Esophagus squamous epithelium (tissue), 4 donors: Measurements from ENCODE around the gene FBXO11.

Experiments
- CTCF ChIP-seq, 6 experiments: fragments of 450-650 bp in 4 of 6; fragments of 200-600 bp in 2 of 6; sonication (generic) in 2 of 6; IDR thresholded peaks; one replicate each; pipeline ENCODE4 v1.5.1; 2016 to 2019; ENCODE audit warnings: antibody characterized with exemption in 6 of 6, mild to moderate bottlenecking in 4 of 6, moderate library complexity in 4 of 6
- POLR2A ChIP-seq, 4 donors: fragments of 450-650 bp; IDR thresholded peaks; one replicate each; pipeline ENCODE4 v1.6.1; 2017; ENCODE audit warnings: antibody characterized with exemption in 4 of 4, mild to moderate bottlenecking in 4 of 4, moderate library complexity in 3 of 4

GRCh38 chr2:47808614-47809013 lies 97.7 kb downstream of the FBXO11 start:
- TF ChIP-seq CTCF (IDR thresholded peaks at IDR 0.05) (no peak), POLR2A (IDR thresholded peaks at IDR 0.05) (no peak)
